ENCODE data around the gene SUSD4. TPM values are rescaled to one million over a fixed set of nuclear protein-coding genes. Genes with fewer than 3 reads are reported as not detected.
"Not testable (repeated sequence)": the region's sequence is repeated elsewhere in the genome, so short reads cannot be mapped to it uniquely, and the experiment has no call there.

SUSD4 gene
- total and polyA plus RNA-seq, 2 of the 8 experiments (the other 6 are each of a cell fraction or from before 2014, with no cell fraction given) = 3.9 to 5.2 TPM

DNA sequence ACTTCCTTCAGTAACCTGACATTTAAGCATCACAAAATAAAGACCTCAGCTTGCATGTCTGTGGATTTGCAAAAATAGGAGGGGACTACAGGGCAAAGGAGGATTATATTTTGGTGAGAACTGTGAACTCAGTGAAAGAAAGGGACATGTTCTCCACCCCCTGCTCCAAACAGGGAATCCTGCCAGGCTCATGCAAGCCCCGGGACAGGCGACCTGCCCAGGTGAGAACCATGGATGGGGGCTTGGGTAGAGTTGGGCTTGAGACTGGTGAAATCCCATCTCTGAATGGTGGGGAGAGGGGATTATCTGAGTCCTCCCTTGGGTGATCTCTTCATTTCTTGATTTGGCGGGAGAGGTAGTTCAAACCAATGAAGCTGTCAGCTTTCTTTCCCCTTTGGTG lies 110.1 kb downstream of the SUSD4 start (continued):
- TF ChIP-seq RBBP5 (IDR thresholded peaks at IDR 0.05; ENCODE audit: borderline replicate concordance, low read depth, low read length) = no peak
- TF ChIP-seq, protein P1, sequence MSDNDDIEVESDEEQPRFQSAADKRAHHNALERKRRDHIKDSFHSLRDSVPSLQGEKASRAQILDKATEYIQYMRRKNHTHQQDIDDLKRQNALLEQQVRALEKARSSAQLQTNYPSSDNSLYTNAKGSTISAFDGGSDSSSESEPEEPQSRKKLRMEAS (IDR thresholded peaks at IDR 0.05) = no peak
- no peak for TF ChIP-seq TEAD4 (IDR thresholded peaks at IDR 0.05; ENCODE audit: low read depth, low read length)
- TF ChIP-seq POLR2AphosphoS5 (IDR thresholded peaks at IDR 0.05; ENCODE audit: low read depth, low read length) = no peak
- no peak for TF ChIP-seq NANOG (IDR thresholded peaks at IDR 0.05; ENCODE audit: insufficient read depth, low read depth, low read length, poor library complexity, severe bottlenecking)

DNA sequence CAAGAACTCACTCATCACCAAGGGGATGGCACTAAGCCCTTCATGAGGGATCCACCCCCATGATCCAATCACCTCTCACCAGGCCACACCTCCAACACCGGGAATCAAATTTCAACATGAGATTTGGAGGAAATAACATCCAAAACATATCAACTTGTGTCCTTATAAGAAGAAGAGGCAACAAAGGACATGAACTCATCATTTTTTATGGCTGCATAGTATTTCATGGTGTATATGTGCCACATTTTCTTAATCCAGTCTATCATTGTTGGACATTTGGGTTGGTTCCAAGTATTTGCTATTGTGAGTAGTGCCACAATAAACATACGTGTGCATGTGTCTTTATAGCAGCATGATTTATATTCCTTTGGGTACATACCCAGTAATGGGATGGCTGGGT lies 112.6 kb downstream of the SUSD4 start:
- H3K23ac ChIP-seq (ENCODE audit: insufficient read length); H3K4me1 ChIP-seq (replicated peaks in 1 of 4; ENCODE audit: control insufficient read depth in 3 of 4, insufficient read depth in 4 of 4, low read length in 3 of 4); H3K4me2 ChIP-seq (ENCODE audit: insufficient read depth in 1 of 2, low read depth in 2 of 2, low read length in 2 of 2); POLR2A ChIA-PET (ENCODE audit: partially characterized antibody); H3K4me3 ChIP-seq (ENCODE audit: extremely low read depth in 1 of 4, insufficient read depth in 2 of 4, low read depth in 3 of 4, low read length in 4 of 4); H4K91ac ChIP-seq (replicated peaks; ENCODE audit: insufficient read length, low read length); H3K27me3 ChIP-seq (replicated peaks in 1 of 4; ENCODE audit: control insufficient read depth in 3 of 4, extremely low read depth in 1 of 4, insufficient read depth in 3 of 4, low read length in 3 of 4); H4K8ac ChIP-seq (ENCODE audit: extremely low read depth, insufficient read depth, low read length); H2BK5ac ChIP-seq (ENCODE audit: low read depth, low read length); H3K9me3 ChIP-seq (ENCODE audit: insufficient read depth in 2 of 2, low read depth in 1 of 2, low read length in 1 of 2); FAIRE-seq; H3K27ac ChIP-seq (ENCODE audit: low read depth, low read length); H3K56ac ChIP-seq (replicated peaks; ENCODE audit: insufficient read length, low read depth, low read length); DNase-seq (ENCODE audit: low read depth in 1 of 2, low spot score in 2 of 2); H3K23me2 ChIP-seq (ENCODE audit: low read depth, low read length); H3K14ac ChIP-seq (ENCODE audit: insufficient read length); H2BK120ac ChIP-seq (replicated peaks; ENCODE audit: low read depth, low read length); H4K5ac ChIP-seq (ENCODE audit: insufficient read length, low read depth, low read length); H3K79me1 ChIP-seq (ENCODE audit: low read depth, low read length); H2BK15ac ChIP-seq (ENCODE audit: low read length); H3K79me2 ChIP-seq (ENCODE audit: control insufficient read depth in 1 of 2, insufficient read depth in 2 of 2, low read length in 2 of 2); H2AFZ ChIP-seq (ENCODE audit: low read length); H3K4ac ChIP-seq (replicated peaks; ENCODE audit: insufficient read length, low read depth, low read length); H2AK5ac ChIP-seq (ENCODE audit: low read depth, low read length); H3K36me3 ChIP-seq (ENCODE audit: control insufficient read depth in 2 of 4, insufficient read depth in 4 of 4, low read length in 3 of 4); H2BK20ac ChIP-seq (ENCODE audit: low read length); H3K18ac ChIP-seq (ENCODE audit: extremely low read depth, low read length); H4K20me1 ChIP-seq (replicated peaks in 1 of 2; ENCODE audit: control insufficient read depth in 1 of 2, insufficient read depth in 2 of 2, low read length in 2 of 2); H3K9ac ChIP-seq (replicated peaks in 1 of 4; ENCODE audit: extremely low read depth in 1 of 4, low read depth in 3 of 4, low read length in 3 of 4); H2BK12ac ChIP-seq (ENCODE audit: low read depth, low read length): not testable (repeated sequence)
- 83% methylated on average over 2 of the region's 2 CpGs; no CpG with 5 or more reads in 1 of the 2 experiments for WGBS, 2 experiments (ENCODE audit: extremely low coverage in 1 of 2, insufficient coverage in 1 of 2, insufficient read length in 1 of 2, insufficient replicate concordance in 2 of 2, low coverage in 1 of 2, low lambda C conversion rate in 2 of 2, missing lambda C conversion rate in 1 of 2)
- CTCF ChIA-PET (ENCODE audit: partially characterized antibody) = interaction anchor here (1.9 to 2.7 kb wide), 2 partner anchors 9 to 118 kb away, joined by 5 to 6 read pairs; no protein-coding TSS in a partner anchor

All from H1 (cell line).